Measurements from ENCODE around the gene TMEM52B. TPM values are rescaled to one million over a fixed set of nuclear protein-coding genes. Genes with fewer than 3 reads are reported as not detected.

TMEM52B gene
- total RNA-seq, 3 donors from 2014 or later: 0.33 to 0.44 TPM; not detected in 1

- TF ChIP-seq POLR2A (IDR thresholded peaks at IDR 0.05): no peak
- no peak for TF ChIP-seq POLR2AphosphoS5 (IDR thresholded peaks at IDR 0.05)
- TF ChIP-seq CTCF (IDR thresholded peaks at IDR 0.05): no peak
- H3K9me3 ChIP-seq: no peaks in the 10 kb centered on the region
- no peak overlapping the region for H3K4me3 ChIP-seq
- H3K36me3 ChIP-seq: no peaks in the 10 kb centered on the region
- H3K27me3 ChIP-seq: no peaks in the 10 kb centered on the region
- no peak for DNase-seq (ENCODE audit: low spot score in 2 of 2)
- no peaks in the 10 kb centered on the region for H3K4me1 ChIP-seq
- intact Hi-C loops (cut with DNase I; ENCODE audit: low total_unique reads): no loop called here
- no peak overlapping the region for H3K27ac ChIP-seq
Observed at GRCh38 chr12:10160617-10161385, 18.0 kb upstream of the TMEM52B start.

GRCh38 chr12:10163084-10163483 lies 15.7 kb upstream of the TMEM52B start:
- no peak for DNase-seq (ENCODE audit: low spot score in 2 of 2)

GRCh38 chr12:10165421-10165820 lies 13.4 kb upstream of the TMEM52B start:
- TF ChIP-seq CTCF (IDR thresholded peaks at IDR 0.05) (no peak), POLR2A (IDR thresholded peaks at IDR 0.05) (no peak), POLR2AphosphoS5 (IDR thresholded peaks at IDR 0.05) (no peak)
- Histone ChIP-seq H3K27me3 (no peaks in the 10 kb centered on the region), H3K4me1 (no peaks in the 10 kb centered on the region), H3K27ac (no peak overlapping the region), H3K9me3 (no peaks in the 10 kb centered on the region), H3K36me3 (no peaks in the 10 kb centered on the region), H3K4me3 (no peak overlapping the region)
- intact Hi-C loops (cut with DNase I; ENCODE audit: low total_unique reads): no loop called here
- no peak for DNase-seq (ENCODE audit: low spot score in 2 of 2)

More at GRCh38 chr12:10163084-10163483, 15.7 kb upstream of the TMEM52B start:
- H3K4me1 ChIP-seq: no peaks in the 10 kb centered on the region
- no peaks in the 10 kb centered on the region for H3K9me3 ChIP-seq
- no peaks in the 10 kb centered on the region for H3K36me3 ChIP-seq
- intact Hi-C loops (cut with DNase I; ENCODE audit: low total_unique reads): no loop called here
- no peak overlapping the region for H3K27ac ChIP-seq
- H3K4me3 ChIP-seq: no peak overlapping the region
- TF ChIP-seq CTCF (IDR thresholded peaks at IDR 0.05): no peak
- no peak for TF ChIP-seq POLR2AphosphoS5 (IDR thresholded peaks at IDR 0.05)
- no peak for TF ChIP-seq POLR2A (IDR thresholded peaks at IDR 0.05)
- no peaks in the 10 kb centered on the region for H3K27me3 ChIP-seq

GRCh38 chr12:10167599-10167998 lies 11.2 kb upstream of the TMEM52B start:
- no peaks in the 10 kb centered on the region for H3K27me3 ChIP-seq
- no peak overlapping the region for H3K27ac ChIP-seq
- TF ChIP-seq POLR2AphosphoS5 (IDR thresholded peaks at IDR 0.05) (no peak), POLR2A (IDR thresholded peaks at IDR 0.05) (no peak), CTCF (IDR thresholded peaks at IDR 0.05) (no peak)
- H3K4me3 ChIP-seq: no peak overlapping the region
- no peaks in the 10 kb centered on the region for H3K4me1 ChIP-seq
- intact Hi-C loops (cut with DNase I; ENCODE audit: low total_unique reads): no loop called here
- no peaks in the 10 kb centered on the region for H3K9me3 ChIP-seq
- H3K36me3 ChIP-seq: no peaks in the 10 kb centered on the region
- no peak for DNase-seq (ENCODE audit: low spot score in 2 of 2)

- TF ChIP-seq POLR2AphosphoS5 (IDR thresholded peaks at IDR 0.05): no peak
- no peak for TF ChIP-seq POLR2A (IDR thresholded peaks at IDR 0.05)
- Histone ChIP-seq H3K4me1 (no peaks in the 10 kb centered on the region), H3K36me3 (no peaks in the 10 kb centered on the region), H3K9me3 (no peaks in the 10 kb centered on the region), H3K27me3 (no peaks in the 10 kb centered on the region), H3K4me3 (no peak overlapping the region), H3K27ac (no peak overlapping the region)
- intact Hi-C loops (cut with DNase I; ENCODE audit: low total_unique reads): no loop called here
- no peak for DNase-seq (ENCODE audit: low spot score in 2 of 2)
Observed at GRCh38 chr12:10169104-10169503, 9.7 kb upstream of the TMEM52B start.

All from breast epithelium (tissue), 4 donors.